C4-2B (cell line): Measurements from ENCODE around the gene KLK1.

Source experiments
- H3K27ac ChIP-seq: fragments of 450-650 bp; 2 replicates; pipeline ENCODE4 v1.5.1; 2017
- CTCF ChIP-seq: fragments of 450-650 bp; conservative IDR thresholded peaks from 2 replicates; pipeline ENCODE4 v1.5.1; 2017; ENCODE audit warnings: mild to moderate bottlenecking
- ZFX ChIP-seq: fragments of 450-650 bp; IDR thresholded peaks from 2 replicates; pipeline ENCODE4 v1.6.1; 2017

Gene KLK1

GRCh38 chr19:50823389-50824042 lies at the start of gene KLK1:
KLK1 (minus strand) TSS chr19:50823787; CDS start chr19:50823748, 39 bp downstream.
- no peak within 1 kb of the TSS for H3K27ac ChIP-seq
- no peak for TF ChIP-seq CTCF
- TF ChIP-seq ZFX: no peak

GRCh38 chr19:50873056-50873455 lies 49.5 kb upstream of the KLK1 start, which contains the start of gene KLK2:
KLK2 (plus strand) TSS chr19:50873439; CDS start chr19:50873474, 35 bp downstream.
- TF ChIP-seq CTCF: no peak
- no peak for TF ChIP-seq ZFX
- H3K27ac ChIP-seq: peak within 1 kb of the TSS; percentile 100

GRCh38 chr19:50870417-50871089 lies 47.0 kb upstream of the KLK1 start:
- no peak for TF ChIP-seq CTCF
- no peak for TF ChIP-seq ZFX
- H3K27ac ChIP-seq: peak overlapping the region; percentile 100

GRCh38 chr19:50869479-50869878 lies 45.9 kb upstream of the KLK1 start:
- TF ChIP-seq ZFX (no peak), CTCF (no peak)

GRCh38 chr19:50861496-50862286 lies 38.1 kb upstream of the KLK1 start:
- H3K27ac ChIP-seq: peak overlapping the region; percentile 100
- TF ChIP-seq ZFX: no peak
- TF ChIP-seq CTCF: no peak

More at GRCh38 chr19:50869479-50869878, 45.9 kb upstream of the KLK1 start:
- H3K27ac ChIP-seq: peak overlapping the region; percentile 100

- no peak for TF ChIP-seq ZFX
- no peak for TF ChIP-seq CTCF
- H3K27ac ChIP-seq: peak overlapping the region; percentile 100
Observed at GRCh38 chr19:50861010-50861409, 37.4 kb upstream of the KLK1 start.
